B cell (primary cell): ENCODE results near the gene USB1.

Experiments used
- CTCF ChIP-seq: fragments of 200-600 bp; IDR thresholded peaks from one replicate; pipeline ENCODE4 v1.8.0; 2022; ENCODE audit warnings: antibody characterized with exemption, mild to moderate bottlenecking
- EZH2 ChIP-seq: IDR thresholded peaks from 2 replicates; pipeline ENCODE4 v1.6.1; 2012; ENCODE audit warnings: borderline replicate concordance, low read depth, mild to moderate bottlenecking, moderate library complexity, low read length; ENCODE audit not compliant: insufficient read depth, poor library complexity, severe bottlenecking

- TF ChIP-seq CTCF, result no peak
- no peak for TF ChIP-seq EZH2
Observed at GRCh38 chr16:57998992-57999365, 2.2 kb upstream of the USB1 start.
